ENCODE data around the gene PROZ. TPM values are rescaled to one million over a fixed set of nuclear protein-coding genes. Genes with fewer than 3 reads are reported as not detected.

PROZ gene
- total RNA-seq, 1 experiment from 2014 or later: not detected

DNA sequence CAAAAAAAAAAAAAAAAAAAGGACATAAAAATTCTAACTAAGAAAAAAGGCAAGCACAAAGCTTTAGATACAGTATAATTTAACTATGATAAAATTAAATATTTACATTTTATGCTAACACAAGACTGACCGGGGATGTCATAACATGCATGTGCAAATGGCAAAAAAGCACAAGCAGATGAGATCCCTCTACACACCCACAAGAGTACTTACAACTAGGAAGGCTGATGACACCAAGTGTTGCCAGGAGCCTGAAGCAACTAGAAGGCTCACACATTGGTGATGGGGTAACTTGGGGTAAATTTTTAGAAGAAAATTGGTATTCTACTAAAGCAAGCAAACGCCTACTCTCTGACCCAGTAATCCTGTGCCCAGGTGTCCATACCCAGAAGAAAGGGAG, 43.4 kb downstream of the PROZ start:
- CTCF ChIA-PET: no interaction called here
- Histone ChIP-seq H2AFZ (ENCODE audit: low read depth, low read length, poor library complexity, severe bottlenecking) (no peak overlapping the region), H3K4me2 (ENCODE audit: low read length) (no peak overlapping the region), H3K27me3 (ENCODE audit: insufficient read depth, low read length) (no peaks in the 10 kb centered on the region), H3K79me2 (ENCODE audit: insufficient read depth, low read length) (peaks cover 93% of the 10 kb centered on the region), H3K9me2 (ENCODE audit: insufficient read depth) (no peaks in the 10 kb centered on the region), H3K4me3 (replicated peaks in 1 of 2; ENCODE audit: low read depth in 1 of 2, low read length in 2 of 2) (no peak overlapping the region), H3K9me3 (ENCODE audit: control insufficient read depth in 1 of 2, insufficient read depth in 1 of 2, low read depth in 1 of 2, low read length in 2 of 2) (no peaks in the 10 kb centered on the region), H3K27ac (ENCODE audit: low read depth, low read length) (no peak overlapping the region), H3K4me1 (ENCODE audit: control insufficient read depth in 1 of 2, insufficient read depth in 2 of 2, low read length in 2 of 2) (peaks cover under 1 to 4% of the 10 kb centered on the region in 2 experiments; a peak in 3 of 4 replicates), H3K36me3 (ENCODE audit: control insufficient read depth in 1 of 2, insufficient read depth in 2 of 2, low read length in 2 of 2) (peaks cover 21 to 47% of the 10 kb centered on the region in 2 experiments), H4K20me1 (ENCODE audit: insufficient read depth) (peaks cover 9% of the 10 kb centered on the region; the same call in 1 of the 2 replicates), H3K9ac (ENCODE audit: low read length) (no peak overlapping the region)
- RAD21 ChIA-PET (ENCODE audit: low non-redundant PET in 1 of 2, low total read pairs in 2 of 2, uncharacterized antibody in 2 of 2, unreplicated experiment in 2 of 2): no interaction called here
- POLR2A ChIA-PET: no interaction called here
- DNase-seq (ENCODE audit: low read depth, low spot score) (no peak), ATAC-seq (no peak)
- TF ChIP-seq EGR1 (IDR thresholded peaks at IDR 0.05; ENCODE audit: low read depth) (no peak), ZNF274 (IDR thresholded peaks at IDR 0.05; ENCODE audit: low read depth, low read length) (no peak), REST (IDR thresholded peaks at IDR 0.05; ENCODE audit: low read depth) (no peak), POLR2A (IDR thresholded peaks at IDR 0.05; ENCODE audit: borderline replicate concordance, extremely low read depth, insufficient read depth, insufficient read length) (no peak), RAD21 (IDR thresholded peaks at IDR 0.05; ENCODE audit: low read depth) (no peak), SP1 (IDR thresholded peaks at IDR 0.05; ENCODE audit: low read depth) (no peak), FOSL1 (IDR thresholded peaks at IDR 0.05; ENCODE audit: low read depth) (no peak)
- TF ChIP-seq, protein P1, sequence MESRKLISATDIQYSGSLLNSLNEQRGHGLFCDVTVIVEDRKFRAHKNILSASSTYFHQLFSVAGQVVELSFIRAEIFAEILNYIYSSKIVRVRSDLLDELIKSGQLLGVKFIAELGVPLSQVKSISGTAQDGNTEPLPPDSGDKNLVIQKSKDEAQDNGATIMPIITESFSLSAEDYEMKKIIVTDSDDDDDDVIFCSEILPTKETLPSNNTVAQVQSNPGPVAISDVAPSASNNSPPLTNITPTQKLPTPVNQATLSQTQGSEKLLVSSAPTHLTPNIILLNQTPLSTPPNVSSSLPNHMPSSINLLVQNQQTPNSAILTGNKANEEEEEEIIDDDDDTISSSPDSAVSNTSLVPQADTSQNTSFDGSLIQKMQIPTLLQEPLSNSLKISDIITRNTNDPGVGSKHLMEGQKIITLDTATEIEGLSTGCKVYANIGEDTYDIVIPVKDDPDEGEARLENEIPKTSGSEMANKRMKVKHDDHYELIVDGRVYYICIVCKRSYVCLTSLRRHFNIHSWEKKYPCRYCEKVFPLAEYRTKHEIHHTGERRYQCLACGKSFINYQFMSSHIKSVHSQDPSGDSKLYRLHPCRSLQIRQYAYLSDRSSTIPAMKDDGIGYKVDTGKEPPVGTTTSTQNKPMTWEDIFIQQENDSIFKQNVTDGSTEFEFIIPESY (IDR thresholded peaks at IDR 0.05; ENCODE audit: extremely low read depth, insufficient replicate concordance, low read length): no peak
- no TSS peak for BruUV-seq (replicated peaks)
- intact Hi-C loops (cut with micrococcal nuclease): no loop called here

All from HCT116 (cell line).